ENCODE data around the gene OPN1MW. TPM values are rescaled to one million over a fixed set of nuclear protein-coding genes. Genes with fewer than 3 reads are reported as not detected.
"Not testable (repeated sequence)": the region's sequence is repeated elsewhere in the genome, so short reads cannot be mapped to it uniquely, and the experiment has no call there.

Gene OPN1MW
- total RNA-seq, 2 donors from 2014 or later, result not detected

GRCh38 chrX:154164902-154165301 lies 17.5 kb upstream of the OPN1MW start:
- H3K4me1 Mint-ChIP-seq (ENCODE audit: low read depth); H3K27ac Mint-ChIP-seq; H3K36me3 Mint-ChIP-seq (ENCODE audit: insufficient read depth in 2 of 2); H3K9me3 Mint-ChIP-seq; ATAC-seq (replicated peaks in 1 of 2); DNase-seq; H3K27me3 Mint-ChIP-seq (ENCODE audit: low read depth); H3K4me3 Mint-ChIP-seq: not testable (repeated sequence)

- DNase-seq; H3K4me1 Mint-ChIP-seq (ENCODE audit: low read depth); H3K9me3 Mint-ChIP-seq; H3K4me3 Mint-ChIP-seq; H3K36me3 Mint-ChIP-seq (ENCODE audit: insufficient read depth in 2 of 2); H3K27me3 Mint-ChIP-seq (ENCODE audit: low read depth); ATAC-seq (replicated peaks in 1 of 2); H3K27ac Mint-ChIP-seq: not testable (repeated sequence)
These were observed 14.0 kb upstream of the OPN1MW start for GRCh38 chrX:154168384-154168783.

- H3K4me3 Mint-ChIP-seq; H3K4me1 Mint-ChIP-seq (ENCODE audit: low read depth); H3K36me3 Mint-ChIP-seq (ENCODE audit: insufficient read depth in 2 of 2); H3K9me3 Mint-ChIP-seq; H3K27ac Mint-ChIP-seq; DNase-seq; H3K27me3 Mint-ChIP-seq (ENCODE audit: low read depth): not testable (repeated sequence)
- ATAC-seq (replicated peaks in 1 of 2), result peak; percentile 98 to 99
These were observed 9.9 kb upstream of the OPN1MW start for GRCh38 chrX:154172535-154172943.

GRCh38 chrX:154174356-154174755 lies 8.0 kb upstream of the OPN1MW start:
- not testable (repeated sequence) for DNase-seq; ATAC-seq (replicated peaks in 1 of 2); H3K36me3 Mint-ChIP-seq (ENCODE audit: insufficient read depth in 2 of 2); H3K4me3 Mint-ChIP-seq; H3K4me1 Mint-ChIP-seq (ENCODE audit: low read depth); H3K9me3 Mint-ChIP-seq; H3K27me3 Mint-ChIP-seq (ENCODE audit: low read depth); H3K27ac Mint-ChIP-seq

GRCh38 chrX:154183794-154184193 lies 1.4 kb downstream of the OPN1MW start:
- not testable (repeated sequence) for H3K36me3 Mint-ChIP-seq (ENCODE audit: insufficient read depth in 2 of 2); H3K4me3 Mint-ChIP-seq; DNase-seq; H3K27me3 Mint-ChIP-seq (ENCODE audit: low read depth); H3K4me1 Mint-ChIP-seq (ENCODE audit: low read depth); ATAC-seq (replicated peaks in 1 of 2); H3K9me3 Mint-ChIP-seq; H3K27ac Mint-ChIP-seq

- not testable (repeated sequence) for DNase-seq; H3K36me3 Mint-ChIP-seq (ENCODE audit: insufficient read depth in 2 of 2); H3K4me1 Mint-ChIP-seq (ENCODE audit: low read depth); H3K4me3 Mint-ChIP-seq; H3K27ac Mint-ChIP-seq; ATAC-seq (replicated peaks in 1 of 2); H3K9me3 Mint-ChIP-seq; H3K27me3 Mint-ChIP-seq (ENCODE audit: low read depth)
These were observed 10.4 kb downstream of the OPN1MW start for GRCh38 chrX:154192846-154193245.

GRCh38 chrX:154194316-154194715 lies 11.9 kb downstream of the OPN1MW start:
- ATAC-seq (replicated peaks in 1 of 2); H3K9me3 Mint-ChIP-seq; H3K27me3 Mint-ChIP-seq (ENCODE audit: low read depth); H3K36me3 Mint-ChIP-seq (ENCODE audit: insufficient read depth in 2 of 2); H3K27ac Mint-ChIP-seq; H3K4me3 Mint-ChIP-seq; DNase-seq; H3K4me1 Mint-ChIP-seq (ENCODE audit: low read depth): not testable (repeated sequence)

- DNase-seq; H3K4me1 Mint-ChIP-seq (ENCODE audit: low read depth); H3K4me3 Mint-ChIP-seq; H3K27ac Mint-ChIP-seq; ATAC-seq (replicated peaks in 1 of 2); H3K36me3 Mint-ChIP-seq (ENCODE audit: insufficient read depth in 2 of 2); H3K27me3 Mint-ChIP-seq (ENCODE audit: low read depth); H3K9me3 Mint-ChIP-seq: not testable (repeated sequence)
These were observed 14.1 kb downstream of the OPN1MW start for GRCh38 chrX:154196466-154196865.

- not testable (repeated sequence) for H3K27me3 Mint-ChIP-seq (ENCODE audit: low read depth); H3K36me3 Mint-ChIP-seq (ENCODE audit: insufficient read depth in 2 of 2); H3K4me1 Mint-ChIP-seq (ENCODE audit: low read depth); H3K9me3 Mint-ChIP-seq; DNase-seq
- peak overlapping the region; percentile 63 for H3K27ac Mint-ChIP-seq
- peak overlapping the region in 1 of 2 donors; percentile 11 for H3K4me3 Mint-ChIP-seq
- ATAC-seq (replicated peaks in 1 of 2), result peak; percentile 97 to 99
These were observed 27.4 kb downstream of the OPN1MW start for GRCh38 chrX:154209670-154210418.

GRCh38 chrX:154211057-154211456 lies 28.7 kb downstream of the OPN1MW start:
- not testable (repeated sequence) for ATAC-seq (replicated peaks in 1 of 2); H3K9me3 Mint-ChIP-seq; H3K27ac Mint-ChIP-seq; H3K4me3 Mint-ChIP-seq; DNase-seq; H3K36me3 Mint-ChIP-seq (ENCODE audit: insufficient read depth in 2 of 2); H3K27me3 Mint-ChIP-seq (ENCODE audit: low read depth); H3K4me1 Mint-ChIP-seq (ENCODE audit: low read depth)

- H3K4me3 Mint-ChIP-seq; ATAC-seq (replicated peaks in 1 of 2); H3K36me3 Mint-ChIP-seq (ENCODE audit: insufficient read depth in 2 of 2); DNase-seq; H3K4me1 Mint-ChIP-seq (ENCODE audit: low read depth); H3K27ac Mint-ChIP-seq; H3K9me3 Mint-ChIP-seq; H3K27me3 Mint-ChIP-seq (ENCODE audit: low read depth): not testable (repeated sequence)
These were observed 29.1 kb downstream of the OPN1MW start for GRCh38 chrX:154211499-154211898.

GRCh38 chrX:154219456-154219855 lies 37.1 kb downstream of the OPN1MW start, which contains the start of gene OPN1MW2:
Gene OPN1MW2, plus strand, starts transcription at chrX:154219756. Its CDS starts 60 bp downstream, at chrX:154219816.
- H3K4me1 Mint-ChIP-seq (ENCODE audit: low read depth); H3K4me3 Mint-ChIP-seq; DNase-seq; H3K9me3 Mint-ChIP-seq; ATAC-seq (replicated peaks in 1 of 2); H3K27ac Mint-ChIP-seq; H3K36me3 Mint-ChIP-seq (ENCODE audit: insufficient read depth in 2 of 2); H3K27me3 Mint-ChIP-seq (ENCODE audit: low read depth): not testable (repeated sequence)

- ATAC-seq (replicated peaks in 1 of 2); H3K27me3 Mint-ChIP-seq (ENCODE audit: low read depth): not testable (repeated sequence)
These were observed 42.9 kb downstream of the OPN1MW start for GRCh38 chrX:154225292-154225691.

GRCh38 chrX:154226706-154227105 lies 44.3 kb downstream of the OPN1MW start:
- H3K9me3 Mint-ChIP-seq; H3K27me3 Mint-ChIP-seq (ENCODE audit: low read depth); H3K4me3 Mint-ChIP-seq; H3K36me3 Mint-ChIP-seq (ENCODE audit: insufficient read depth in 2 of 2); H3K27ac Mint-ChIP-seq; ATAC-seq (replicated peaks in 1 of 2); H3K4me1 Mint-ChIP-seq (ENCODE audit: low read depth); DNase-seq: not testable (repeated sequence)

More at GRCh38 chrX:154225292-154225691, 42.9 kb downstream of the OPN1MW start:
- not testable (repeated sequence) for H3K4me1 Mint-ChIP-seq (ENCODE audit: low read depth); DNase-seq; H3K4me3 Mint-ChIP-seq; H3K9me3 Mint-ChIP-seq; H3K27ac Mint-ChIP-seq; H3K36me3 Mint-ChIP-seq (ENCODE audit: insufficient read depth in 2 of 2)

Measured in activated T-cell treated with anti-CD3 and anti-CD28 coated beads, Interleukin-2, amount 50 U/mL, for 72 hours (primary cell).